Large intestine (tissue), 3 donors: ENCODE results near the gene ARHGAP24. TPM values are rescaled to one million over a fixed set of nuclear protein-coding genes. Genes with fewer than 3 reads are reported as not detected.
"Not testable (repeated sequence)": the region's sequence is repeated elsewhere in the genome, so short reads cannot be mapped to it uniquely, and the experiment has no call there.

Experiments
- DNase-seq, 2 donors: peaks; one replicate each; pipeline versions ENCODE4 v3.0.0 to v3.0.0-alpha.2; 2013
- H3K27ac ChIP-seq: one replicate; pipeline ENCODE4 v1.5.1; 2013; ENCODE audit warnings: low read length
- H3K27me3 ChIP-seq: 2 replicates; pipeline ENCODE4 v1.6.1; 2013; ENCODE audit warnings: low read length; ENCODE audit not compliant: control insufficient read depth, insufficient read depth
- H3K36me3 ChIP-seq: 2 replicates; pipeline ENCODE4 v1.6.1; 2013; ENCODE audit warnings: low read length; ENCODE audit not compliant: control insufficient read depth, insufficient read depth
- H3K4me1 ChIP-seq: one replicate; pipeline ENCODE4 v1.6.1; 2013; ENCODE audit warnings: low read length; ENCODE audit not compliant: control insufficient read depth, insufficient read depth
- H3K4me3 ChIP-seq: one replicate; pipeline ENCODE4 v1.5.1; 2013; ENCODE audit warnings: low read length
- H3K9me3 ChIP-seq: one replicate; pipeline ENCODE4 v1.6.1; 2013; ENCODE audit warnings: mild to moderate bottlenecking, low read depth, low read length, moderate library complexity; ENCODE audit not compliant: control insufficient read depth
- WGBS: methylation state at CpG from one replicate; pipeline ENCODE4 v1.1.5; 2013; ENCODE audit warnings: low lambda C conversion rate; ENCODE audit not compliant: insufficient coverage; 5-methylcytosine and 5-hydroxymethylcytosine counted together
- polyA plus RNA-seq: library from polyadenylated mRNA; unstranded; fragments of 120-200 nt; gene quantifications from one replicate; pipeline ENCODE4 v1.2.1, GENCODE V29; 2013

Gene ARHGAP24
- polyA plus RNA-seq, 1 donor, result 6.7 TPM

DNA sequence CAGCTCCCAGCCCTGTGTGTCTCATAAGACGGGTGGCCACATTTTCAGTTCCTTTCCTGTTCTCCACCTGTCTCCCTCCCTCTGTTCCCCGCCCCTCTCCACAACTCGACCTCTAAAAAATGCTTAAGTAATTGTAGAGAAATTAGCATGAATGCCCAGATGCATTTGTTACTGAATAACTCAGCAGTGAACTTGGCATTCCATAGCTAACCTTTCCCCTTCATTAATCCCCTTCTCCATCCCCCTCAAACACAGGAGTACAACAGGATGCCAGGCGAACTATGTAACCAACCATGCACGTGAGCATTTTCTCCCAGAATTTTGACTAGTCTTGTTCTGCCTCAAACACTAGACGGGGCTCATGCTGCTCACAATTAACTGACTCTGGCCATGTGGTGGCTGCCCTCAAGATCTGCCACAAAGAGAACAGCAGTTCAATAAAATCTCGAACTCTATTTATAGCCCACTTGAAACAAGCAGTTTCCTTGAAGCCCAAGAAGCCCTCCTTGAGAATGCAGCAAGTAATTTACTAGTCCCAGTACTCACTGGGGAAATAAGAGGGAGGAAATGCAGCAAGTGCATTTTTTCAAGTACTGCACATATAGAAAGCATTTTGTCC, 351.2 kb downstream of the ARHGAP24 start:
- Histone ChIP-seq H3K9me3 (no peaks in the 10 kb centered on the region), H3K36me3 (no peaks in the 10 kb centered on the region), H3K27me3 (no peaks in the 10 kb centered on the region), H3K4me3 (no peak overlapping the region), H3K27ac (peak overlapping the region; percentile 7), H3K4me1 (peaks cover 23% of the 10 kb centered on the region)
- WGBS, result no CpG with 5 or more reads among the region's 7 CpGs
- peak; percentile 51 to 84 for DNase-seq

DNA sequence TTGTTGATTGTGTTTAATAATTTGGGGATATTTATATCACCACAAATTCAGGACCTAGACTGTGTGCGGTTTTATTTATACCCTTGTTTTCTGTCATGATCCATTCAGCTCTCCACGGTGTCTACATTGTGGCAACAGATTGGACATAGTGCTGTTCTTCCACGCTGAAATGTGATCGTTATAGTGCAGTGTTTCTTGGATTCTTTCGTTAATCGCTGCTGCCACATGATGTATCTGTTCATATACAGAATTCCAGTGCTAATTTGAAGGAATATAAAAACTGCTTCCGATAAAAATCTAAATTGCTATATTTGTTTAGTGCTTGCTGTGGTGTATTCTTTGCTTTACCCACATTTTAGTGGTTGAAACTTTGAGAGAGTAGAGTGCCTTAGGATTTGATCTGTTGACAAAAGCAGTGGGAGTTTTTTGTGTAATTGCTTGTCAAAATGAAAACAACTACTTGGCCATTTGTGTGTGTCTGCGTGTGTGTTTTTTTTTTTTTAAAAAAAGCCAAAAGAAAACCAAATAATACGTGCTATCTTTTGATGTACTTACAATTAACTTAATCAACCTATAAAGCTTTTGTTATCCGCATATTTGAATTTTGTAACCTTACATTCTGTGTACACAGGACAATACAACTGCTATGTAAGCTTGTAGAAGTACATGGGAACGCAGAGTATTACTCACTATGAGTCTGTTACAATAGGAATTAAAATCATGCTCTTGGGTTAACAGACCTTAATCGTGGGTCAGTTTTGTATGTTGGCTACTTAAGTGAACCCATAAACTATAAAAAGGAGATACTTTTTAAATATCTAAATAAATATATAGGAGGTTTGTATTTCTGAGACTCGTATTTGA, 353.3 kb downstream of the ARHGAP24 start:
- Histone ChIP-seq H3K36me3 (no peaks in the 10 kb centered on the region), H3K27ac (peak overlapping the region; percentile 43), H3K9me3 (no peaks in the 10 kb centered on the region), H3K4me3 (peak overlapping the region; percentile 19), H3K4me1 (peaks cover 23% of the 10 kb centered on the region), H3K27me3 (no peaks in the 10 kb centered on the region)
- no peak for DNase-seq
- 54% methylated on average over 4 of the region's 13 CpGs for WGBS

GRCh38 chr4:85829276-85830051, 354.5 kb downstream of the ARHGAP24 start:
- H3K9me3 ChIP-seq, result no peaks in the 10 kb centered on the region
- H3K27me3 ChIP-seq, result no peaks in the 10 kb centered on the region
- H3K27ac ChIP-seq, result no peak overlapping the region
- no peak for DNase-seq
- WGBS, result no CpG with 5 or more reads among the region's 2 CpGs
- H3K36me3 ChIP-seq, result no peaks in the 10 kb centered on the region
- H3K4me1 ChIP-seq, result peaks cover 23% of the 10 kb centered on the region
- H3K4me3 ChIP-seq, result no peak overlapping the region

DNA sequence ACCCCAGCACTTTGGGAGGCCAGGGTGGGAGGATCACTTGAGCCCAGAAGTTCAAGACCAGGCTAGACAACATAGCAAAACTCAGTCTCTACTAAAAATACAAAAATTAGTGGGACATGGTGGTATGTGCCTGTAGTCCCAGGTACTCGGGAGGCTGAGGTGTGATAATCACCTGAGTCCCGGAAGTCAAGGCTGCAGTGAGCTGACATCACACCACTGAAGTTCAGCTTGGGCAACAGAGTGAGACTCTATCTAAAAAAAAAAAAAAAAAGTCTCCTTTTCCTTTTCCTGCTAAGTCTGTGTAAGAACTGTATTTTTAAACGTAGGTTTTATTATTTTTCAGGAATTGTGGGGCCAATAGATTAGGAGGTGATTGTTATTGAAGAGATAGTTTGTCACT, 356.7 kb downstream of the ARHGAP24 start:
- Histone ChIP-seq H3K4me1 (peaks cover 13% of the 10 kb centered on the region), H3K27ac (no peak overlapping the region)

GRCh38 chr4:85833302-85833701, 358.4 kb downstream of the ARHGAP24 start:
- H3K27ac ChIP-seq, result no peak overlapping the region
- no peaks in the 10 kb centered on the region for H3K27me3 ChIP-seq
- WGBS, result 10% methylated on average over 2 of the region's 3 CpGs
- peak in 1 of 2 donors; percentile 13 for DNase-seq
- no peaks in the 10 kb centered on the region for H3K4me1 ChIP-seq
- no peaks in the 10 kb centered on the region for H3K36me3 ChIP-seq
- H3K4me3 ChIP-seq, result no peak overlapping the region
- no peaks in the 10 kb centered on the region for H3K9me3 ChIP-seq

More for the DNA sequence above, 356.7 kb downstream of the ARHGAP24 start:
- Histone ChIP-seq H3K4me3 (no peak overlapping the region), H3K27me3 (no peaks in the 10 kb centered on the region), H3K36me3 (no peaks in the 10 kb centered on the region), H3K9me3 (no peaks in the 10 kb centered on the region)
- DNase-seq, result no peak
- WGBS, result no CpG with 5 or more reads among the region's 3 CpGs

- H3K4me3 ChIP-seq, result no peak overlapping the region
- H3K4me1 ChIP-seq, result no peaks in the 10 kb centered on the region
- H3K27ac ChIP-seq, result no peak overlapping the region
- no peaks in the 10 kb centered on the region for H3K9me3 ChIP-seq
- WGBS, result no CpG with 5 or more reads among the region's 6 CpGs
- DNase-seq, result no peak
- H3K27me3 ChIP-seq, result no peaks in the 10 kb centered on the region
- no peaks in the 10 kb centered on the region for H3K36me3 ChIP-seq
These were observed 360.0 kb downstream of the ARHGAP24 start for GRCh38 chr4:85834934-85835333.

DNA sequence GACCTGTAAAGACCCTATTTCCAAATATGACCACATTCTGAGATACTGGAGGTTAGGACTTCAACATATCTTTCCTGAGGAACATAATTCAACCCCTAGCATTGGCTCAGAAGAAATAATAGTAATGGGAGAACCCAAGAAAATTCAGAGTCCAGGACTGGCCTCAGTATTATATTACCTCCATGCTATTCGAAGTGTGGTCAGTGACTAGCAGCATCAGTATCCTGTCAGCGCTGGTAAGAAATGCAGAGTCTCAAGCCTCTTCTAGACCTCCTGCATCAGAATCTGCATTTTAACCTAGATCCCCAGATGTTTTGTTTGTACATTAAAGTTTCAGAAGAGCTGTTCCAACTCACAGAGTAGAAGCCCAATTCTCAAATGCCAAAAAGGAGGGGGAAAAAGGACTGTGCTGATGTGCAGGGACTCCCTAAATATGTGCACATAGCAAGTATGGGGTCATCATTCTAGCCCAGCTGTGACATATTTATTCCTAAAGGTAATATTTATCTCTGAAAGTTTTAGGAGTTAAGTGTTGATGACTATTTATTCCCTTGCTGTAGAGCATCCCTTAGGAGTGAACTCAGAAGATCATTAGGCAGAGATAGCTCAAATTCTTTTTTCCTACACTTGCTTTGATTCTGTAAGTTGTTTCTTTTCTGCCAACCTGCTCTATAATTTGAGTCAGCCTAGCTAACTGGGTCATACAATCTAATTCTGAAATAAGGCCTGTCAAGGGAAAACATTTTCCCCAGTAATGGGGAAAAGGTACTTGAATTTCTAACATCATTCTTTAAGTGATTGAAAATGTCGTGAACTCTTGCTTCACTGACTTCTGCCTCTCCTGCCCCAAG, 361.9 kb downstream of the ARHGAP24 start:
- Histone ChIP-seq H3K4me1 (no peaks in the 10 kb centered on the region), H3K27me3 (no peaks in the 10 kb centered on the region), H3K27ac (no peak overlapping the region), H3K9me3 (no peaks in the 10 kb centered on the region), H3K36me3 (no peaks in the 10 kb centered on the region), H3K4me3 (no peak overlapping the region)
- WGBS, result no CpG with 5 or more reads among the region's 3 CpGs
- no peak for DNase-seq

- WGBS, result no CpG with 5 or more reads among the region's 4 CpGs
- H3K4me1 ChIP-seq, result no peaks in the 10 kb centered on the region
- H3K27ac ChIP-seq, result no peak overlapping the region
- no peaks in the 10 kb centered on the region for H3K27me3 ChIP-seq
- H3K9me3 ChIP-seq, result no peaks in the 10 kb centered on the region
- H3K36me3 ChIP-seq, result no peaks in the 10 kb centered on the region
- H3K4me3 ChIP-seq, result no peak overlapping the region
- no peak for DNase-seq
These were observed 362.4 kb downstream of the ARHGAP24 start for GRCh38 chr4:85837439-85837733.

- not testable (repeated sequence) for DNase-seq, H3K9me3 ChIP-seq, H3K4me1 ChIP-seq, H3K4me3 ChIP-seq, H3K27me3 ChIP-seq, H3K36me3 ChIP-seq, H3K27ac ChIP-seq
- whole genome bisulfite sequencing, result 80% methylated on average over 1 of the region's 3 CpGs
These were observed 365.1 kb downstream of the ARHGAP24 start for GRCh38 chr4:85839981-85840451.

DNA sequence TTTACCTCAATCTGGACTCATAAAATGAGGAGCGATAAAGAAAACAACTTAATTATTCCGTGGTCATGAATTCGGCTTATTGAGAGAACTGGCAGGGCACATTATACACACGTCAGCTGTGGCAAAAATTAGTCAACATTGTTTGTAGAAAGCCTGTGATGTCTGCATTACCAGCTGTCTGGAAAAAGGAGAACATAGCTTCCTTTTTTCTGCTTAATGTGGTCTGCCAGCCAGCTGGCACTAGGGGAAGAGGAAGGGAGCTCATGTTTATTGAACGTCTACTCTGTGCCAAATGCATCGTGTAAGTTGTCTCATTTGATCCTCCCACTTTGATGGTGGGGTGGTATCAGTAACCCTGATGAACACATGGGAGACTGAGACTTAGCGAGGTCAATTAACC, 367.6 kb downstream of the ARHGAP24 start:
- H3K4me3 ChIP-seq, result no peak overlapping the region
- no peak overlapping the region for H3K27ac ChIP-seq
- H3K4me1 ChIP-seq, result no peaks in the 10 kb centered on the region
- no peak for DNase-seq
- no peaks in the 10 kb centered on the region for H3K27me3 ChIP-seq
- no peaks in the 10 kb centered on the region for H3K36me3 ChIP-seq
- no CpG with 5 or more reads among the region's 7 CpGs for whole genome bisulfite sequencing
- no peaks in the 10 kb centered on the region for H3K9me3 ChIP-seq
